NCI-H1417 treated with DMSO at 0.1 percent for 48 hours (cell line): Measurements from ENCODE around the gene ATP8B3.

Experiments used
- DNase-seq: peaks from one replicate; lab custom pipeline; 2025; lab: John Stamatoyannopoulos, UW

Gene ATP8B3

DNA sequence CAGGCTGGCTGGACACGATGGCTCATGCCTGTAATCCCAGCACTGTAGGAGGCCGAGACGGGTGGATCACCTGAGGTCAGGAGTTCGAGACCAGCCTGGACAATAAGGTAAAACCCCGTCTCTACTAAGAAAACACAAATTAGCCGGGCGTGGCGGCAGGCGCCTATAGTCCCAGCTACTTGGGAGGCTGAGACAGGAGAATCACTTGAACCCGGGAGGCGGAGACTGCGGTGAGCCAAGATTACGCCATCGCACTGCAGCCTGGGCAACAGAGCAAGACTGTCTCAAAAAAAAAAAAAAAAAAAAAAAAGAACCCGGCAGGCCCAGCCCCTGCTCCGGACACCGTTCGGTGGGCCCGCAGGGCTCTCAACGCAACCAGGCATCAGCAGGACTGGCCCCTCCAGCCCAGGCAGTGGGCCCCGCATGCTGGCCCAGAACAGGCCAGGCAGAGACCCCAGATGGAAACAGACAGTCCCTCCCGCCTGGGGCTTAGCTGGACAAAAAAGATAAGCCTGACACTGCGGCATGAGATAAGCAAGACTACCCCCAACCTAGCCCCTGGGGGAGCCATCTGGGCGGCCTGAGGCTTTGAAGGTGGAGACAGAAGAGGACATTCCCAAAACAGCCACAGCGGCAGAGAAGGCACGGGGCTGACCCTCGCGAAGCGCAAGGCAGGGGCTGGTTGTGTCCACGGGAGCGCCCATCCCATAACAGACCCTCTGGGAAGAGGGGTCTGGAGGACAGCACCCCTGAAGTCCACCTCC is 24.6 kb upstream of the ATP8B3 start:
- DNase-seq, result no peak

DNA sequence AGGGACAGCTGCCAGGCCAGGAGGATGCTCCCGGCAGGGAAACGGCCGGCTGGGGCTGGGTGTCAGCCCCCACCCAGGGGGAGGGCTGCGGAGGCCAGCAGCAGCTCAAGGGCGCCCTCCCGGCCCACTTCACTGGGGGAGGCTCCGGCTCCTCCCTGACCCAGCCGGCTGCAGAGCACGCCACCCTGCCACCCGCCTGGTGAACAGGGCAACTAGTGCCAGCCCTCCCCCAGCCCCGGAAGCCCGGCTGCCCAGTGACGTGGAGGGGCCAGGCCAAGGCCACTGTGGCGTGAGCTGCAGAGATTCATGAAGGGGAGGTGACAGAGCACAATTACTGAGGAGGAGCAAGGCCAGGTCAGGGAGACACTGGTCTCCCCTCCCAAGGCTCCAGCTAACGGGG is 21.5 kb upstream of the ATP8B3 start:
- DNase-seq, result no peak

DNA sequence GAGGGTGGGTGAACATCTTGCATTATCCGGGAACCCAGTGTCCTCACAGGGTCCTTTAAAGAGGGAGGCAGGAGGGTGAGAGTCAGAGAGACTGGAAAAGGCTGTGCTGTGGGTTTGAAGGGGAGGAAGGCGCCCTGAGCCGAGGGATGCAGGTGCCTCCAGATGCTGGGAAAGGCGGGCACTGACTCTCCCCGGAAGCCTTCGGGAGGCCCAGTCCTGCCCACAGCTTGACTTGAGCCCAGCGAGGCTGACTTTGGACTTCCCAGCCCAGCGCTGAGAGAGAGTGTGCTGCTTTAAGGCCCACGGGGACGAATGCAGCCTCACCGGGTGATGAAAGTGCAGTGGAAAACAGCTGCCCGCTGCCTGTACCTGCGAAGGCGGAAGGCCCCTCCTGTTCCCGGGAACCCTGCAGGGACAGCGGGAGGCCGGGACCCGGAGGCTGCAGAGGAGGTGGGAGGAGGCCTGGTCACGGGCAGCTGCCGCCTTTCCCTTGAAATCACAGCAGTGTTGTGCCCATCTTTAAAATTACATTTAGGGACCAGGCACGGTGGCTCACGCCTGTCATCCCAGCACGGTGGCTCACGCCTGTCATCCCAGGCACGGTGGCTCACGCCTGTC is 20.1 kb upstream of the ATP8B3 start:
- DNase-seq, result no peak

DNA sequence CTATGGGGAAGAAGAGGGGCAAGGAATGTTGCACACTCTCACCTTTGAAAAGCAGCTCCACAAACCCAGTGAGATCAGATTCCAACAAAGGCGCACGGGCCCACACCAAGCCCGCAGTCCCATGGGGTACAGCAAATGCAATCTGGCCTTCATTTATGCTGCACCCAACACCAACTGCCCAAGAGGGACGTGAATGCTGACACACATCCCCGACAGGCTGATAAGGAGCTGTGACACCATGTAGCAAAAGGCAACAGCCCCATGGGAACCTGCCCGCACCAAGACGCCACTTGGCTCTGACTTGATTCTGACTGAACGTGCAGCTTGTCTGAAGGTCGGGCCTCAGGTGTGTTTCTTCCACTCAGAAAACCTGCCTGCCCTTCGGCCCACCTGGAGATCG is 18.9 kb upstream of the ATP8B3 start:
- DNase-seq, result no peak

DNA sequence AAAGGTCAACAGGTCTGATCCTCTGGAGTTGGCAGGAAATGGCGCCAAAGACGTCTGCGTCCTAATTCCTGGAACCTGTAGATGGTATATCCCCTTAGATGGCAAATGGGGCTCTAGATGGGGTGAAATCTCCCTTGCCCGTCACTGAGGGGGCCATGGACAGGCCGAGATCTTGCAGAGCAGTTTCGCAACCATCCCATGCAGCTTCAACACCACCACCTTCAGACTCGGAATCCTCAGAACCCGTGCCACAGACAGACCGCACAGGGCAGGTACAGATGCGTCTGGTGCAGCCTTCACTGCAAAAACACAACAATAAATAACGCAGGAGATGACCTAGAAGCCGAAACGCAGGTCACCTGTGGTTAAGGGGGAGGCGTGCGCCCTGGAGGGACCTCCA is 18.5 kb upstream of the ATP8B3 start:
- no peak for DNase-seq

DNA sequence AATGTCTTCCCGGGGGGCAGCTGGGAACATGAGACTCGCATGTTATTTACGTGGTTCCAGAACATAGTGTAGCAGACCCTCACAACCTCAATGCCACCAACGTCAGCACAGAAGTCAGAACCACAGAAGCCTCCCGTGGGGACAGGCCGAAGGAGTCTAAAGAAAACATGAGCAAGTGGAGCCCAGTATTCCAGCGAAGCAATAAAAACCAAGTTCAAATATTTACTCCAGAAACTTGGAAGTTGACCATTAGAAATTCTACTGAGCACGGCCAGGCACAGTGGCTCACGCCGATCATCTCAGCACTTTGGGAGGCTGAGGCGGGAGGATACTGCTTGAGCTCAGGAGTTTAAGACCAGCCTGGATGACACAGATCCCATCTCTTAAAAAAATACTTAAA is 17.9 kb upstream of the ATP8B3 start:
- DNase-seq, result no peak

DNA sequence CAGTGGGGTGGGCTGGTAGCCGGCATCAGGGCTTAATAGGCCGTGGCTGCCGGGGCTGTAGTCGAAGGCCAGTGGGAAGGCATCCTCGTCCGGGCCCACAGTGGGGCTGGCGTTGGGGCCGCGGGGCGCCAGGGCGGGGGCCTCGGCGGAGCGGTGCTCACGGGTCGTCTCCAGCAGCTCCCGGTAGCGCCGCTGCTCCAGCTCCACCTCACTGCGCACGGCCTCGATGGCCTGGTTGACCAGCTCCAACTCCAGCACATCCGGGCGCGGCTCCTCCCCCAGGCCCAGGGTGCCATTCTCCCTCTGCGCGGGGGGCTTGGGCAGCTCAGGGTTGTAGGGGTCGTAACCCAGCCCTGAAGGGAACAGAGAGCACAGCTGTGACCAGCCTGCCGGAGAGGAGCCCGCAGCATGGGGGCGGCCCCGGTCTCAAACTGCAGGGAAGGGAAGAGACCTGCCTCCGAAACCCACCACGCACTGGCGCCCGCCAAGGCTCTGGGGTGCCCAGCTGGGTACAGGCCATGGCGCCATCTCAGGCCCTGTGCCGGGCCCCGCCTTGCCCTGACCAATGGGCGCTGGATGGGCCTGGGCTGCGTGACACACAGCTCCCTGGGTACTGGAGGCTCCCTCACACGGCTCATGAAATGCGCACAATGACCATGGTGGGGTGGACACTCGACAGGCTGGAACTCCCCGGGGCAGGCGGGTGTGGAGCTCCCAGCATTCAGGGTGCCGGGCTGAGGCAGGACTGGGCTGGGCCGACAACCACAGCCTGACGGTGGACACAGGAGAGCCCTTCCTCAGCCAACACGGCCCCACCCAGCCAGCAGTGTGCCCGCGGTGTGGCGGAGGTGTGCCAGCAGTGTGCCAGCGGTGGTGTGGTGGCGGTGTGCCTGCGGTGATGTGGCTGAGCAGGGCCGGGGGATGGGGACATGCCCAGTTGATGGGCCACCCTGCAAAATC is 16.5 kb upstream of the ATP8B3 start:
- no peak for DNase-seq

DNA sequence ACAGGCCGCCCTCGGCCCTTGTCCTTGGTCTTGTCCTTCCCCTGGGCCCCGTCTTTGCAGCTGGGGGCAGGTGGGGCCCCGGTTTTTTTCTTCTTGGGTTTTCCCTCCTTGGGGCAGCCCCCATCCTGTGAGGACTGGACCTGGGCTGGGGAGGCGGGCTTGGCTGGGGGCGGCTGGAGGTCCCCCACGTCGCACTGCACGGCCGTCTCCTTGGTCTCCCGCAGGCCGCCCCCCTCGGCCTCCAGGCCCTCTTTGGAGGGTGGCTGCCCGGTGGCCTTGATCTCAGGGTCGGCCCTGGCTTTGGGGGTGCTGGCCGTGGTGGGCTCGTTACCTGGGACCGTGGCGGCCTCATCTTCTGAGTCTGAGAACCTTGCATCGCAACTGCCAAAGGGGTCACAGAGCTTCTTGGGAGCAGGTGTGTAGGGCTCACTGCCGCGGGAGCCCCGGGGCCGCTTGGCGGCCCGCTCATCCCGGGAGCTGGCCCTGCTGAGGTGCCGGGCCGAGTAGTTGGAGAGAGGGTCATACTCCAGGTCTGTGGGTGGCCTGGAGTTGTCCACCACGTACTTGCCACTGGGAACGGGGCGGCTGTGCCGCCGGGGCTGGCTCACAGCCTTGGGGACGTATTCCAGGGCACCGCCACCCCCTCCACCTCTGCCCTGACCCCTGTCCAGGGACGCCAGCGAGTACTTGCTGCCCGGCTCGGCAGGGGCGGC is 15.6 kb upstream of the ATP8B3 start:
- no peak for DNase-seq

DNA sequence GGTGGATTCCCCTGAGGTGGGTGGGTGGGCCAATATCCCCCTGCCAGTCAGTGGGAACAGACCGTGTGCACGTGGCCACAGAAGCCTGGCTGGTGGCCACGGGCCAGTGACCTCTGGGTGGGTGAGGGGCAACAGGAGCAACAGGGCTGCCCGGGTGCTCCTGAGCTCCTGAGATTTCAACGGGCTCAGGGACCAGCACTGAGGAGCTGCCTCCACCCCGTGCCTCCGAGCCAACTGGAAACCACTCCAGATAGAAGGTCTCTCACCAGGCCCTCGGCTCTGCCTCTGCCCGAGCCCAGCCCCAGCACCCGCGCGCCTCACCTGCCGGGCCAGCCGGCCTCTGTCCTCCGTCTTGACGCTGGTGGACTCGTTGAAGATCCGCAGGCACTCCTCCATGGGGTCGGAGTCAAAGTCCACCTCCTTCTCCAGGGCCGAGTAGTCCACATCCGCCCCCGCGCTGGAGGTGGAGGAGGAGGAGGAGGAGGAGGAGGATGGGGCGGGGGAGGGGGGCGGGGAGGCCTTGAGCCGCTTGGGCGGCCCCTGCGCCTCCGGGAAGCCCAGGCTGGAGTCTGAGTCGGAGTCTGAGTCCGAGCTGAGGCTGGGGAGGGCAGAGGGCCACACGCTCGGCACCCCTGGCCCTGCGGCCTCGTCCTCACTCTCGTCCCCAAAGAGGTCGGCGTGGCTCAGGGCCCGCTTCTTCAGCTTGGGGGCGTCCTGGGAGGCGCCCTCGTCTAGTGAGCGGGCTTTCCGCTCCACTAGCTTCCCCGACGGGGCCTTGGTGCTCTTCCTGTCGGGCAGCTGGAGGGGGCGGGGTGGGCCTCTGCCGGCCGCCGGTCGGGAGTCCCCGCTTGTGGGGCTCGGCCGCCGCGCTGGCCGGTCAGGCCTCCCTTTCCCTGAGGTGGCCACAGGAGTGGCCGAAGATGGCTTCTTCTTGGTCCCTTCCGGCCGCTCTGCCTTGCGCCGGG is 14.8 kb upstream of the ATP8B3 start:
- DNase-seq, result no peak

DNA sequence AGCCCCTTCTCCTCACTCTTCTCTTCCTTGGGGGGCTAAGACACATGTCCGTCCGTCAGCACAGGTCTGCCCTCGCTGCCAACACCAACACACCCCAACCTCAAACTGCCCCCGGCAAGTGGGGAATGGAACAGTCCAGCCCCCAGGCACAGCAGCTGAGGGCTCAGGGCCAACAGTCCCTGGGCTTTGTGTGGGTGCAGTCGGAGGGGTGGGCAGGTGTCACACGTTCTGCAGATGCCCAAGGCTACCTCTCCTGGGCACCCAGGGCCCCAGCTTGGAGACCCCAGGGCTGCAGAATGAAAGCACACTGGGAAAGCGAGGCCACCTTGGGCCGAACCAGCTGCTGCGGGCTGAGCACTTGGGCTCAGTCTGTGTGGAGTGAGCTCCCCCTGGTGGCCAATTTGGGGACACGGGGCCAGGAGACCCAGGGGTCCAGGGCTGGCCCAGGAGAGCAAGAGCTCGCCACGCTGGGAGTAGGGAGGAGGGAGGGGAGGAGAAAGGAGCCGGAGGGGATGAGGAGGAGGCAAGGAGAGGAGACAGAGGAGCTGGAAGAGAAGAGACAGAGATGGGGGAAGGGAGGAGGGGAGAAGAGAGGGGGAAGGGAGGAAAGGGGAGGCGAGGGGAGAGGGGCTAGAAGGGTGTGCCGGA is 14.0 kb upstream of the ATP8B3 start:
- DNase-seq, result no peak

DNA sequence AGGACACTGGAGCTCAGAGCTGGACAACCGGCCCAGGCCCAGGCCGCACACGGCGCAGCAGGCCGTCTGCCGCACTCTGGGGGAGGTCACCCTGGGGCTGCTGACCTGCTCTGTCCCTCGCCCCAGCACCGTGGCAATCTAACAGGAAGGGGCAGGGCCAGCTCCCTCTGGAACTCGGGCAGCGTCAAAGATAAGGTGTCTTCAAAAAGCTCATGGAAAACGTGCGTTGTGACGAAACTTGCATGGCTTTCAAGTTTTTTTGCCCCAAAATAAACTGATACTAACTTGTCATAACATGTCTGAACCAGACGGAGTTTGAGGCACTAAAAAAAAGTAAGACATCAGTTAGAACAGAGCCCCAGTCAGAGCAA is 12.2 kb upstream of the ATP8B3 start:
- no peak for DNase-seq

DNA sequence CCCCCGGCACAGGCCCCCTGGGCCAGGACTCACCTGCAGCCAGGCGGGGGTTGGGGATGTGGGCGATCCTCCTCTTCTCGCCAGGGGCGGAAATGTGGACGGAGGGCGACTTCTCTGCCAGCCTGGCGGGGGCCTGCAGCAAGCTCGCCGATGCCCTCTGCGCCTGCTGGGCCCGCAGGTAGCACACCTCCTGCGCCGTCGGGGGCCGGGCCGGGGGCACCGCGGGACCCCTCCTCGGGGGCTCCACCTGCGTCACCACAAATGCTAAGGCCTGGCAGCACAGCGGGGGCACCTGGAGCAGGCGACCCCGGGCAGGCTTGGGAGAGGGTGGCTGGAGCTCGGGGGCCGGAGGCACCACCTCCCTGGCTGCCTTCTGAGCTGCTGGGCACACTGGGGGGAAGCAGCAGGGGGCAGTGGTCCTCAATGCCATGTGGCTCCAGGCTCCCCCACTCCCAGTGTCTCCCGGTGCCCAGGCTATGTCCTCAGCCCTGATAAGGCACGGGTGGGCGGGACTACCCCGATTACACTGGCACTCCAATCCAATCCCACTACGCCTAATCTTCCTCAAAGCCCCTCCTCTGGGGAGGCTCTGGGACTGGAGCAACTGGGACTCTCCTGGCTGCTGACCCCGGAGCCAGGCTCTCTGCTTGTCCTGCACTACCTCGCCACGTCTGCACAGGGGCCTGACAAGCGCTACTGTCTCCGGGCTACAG is 11.6 kb upstream of the ATP8B3 start:
- no peak for DNase-seq

DNA sequence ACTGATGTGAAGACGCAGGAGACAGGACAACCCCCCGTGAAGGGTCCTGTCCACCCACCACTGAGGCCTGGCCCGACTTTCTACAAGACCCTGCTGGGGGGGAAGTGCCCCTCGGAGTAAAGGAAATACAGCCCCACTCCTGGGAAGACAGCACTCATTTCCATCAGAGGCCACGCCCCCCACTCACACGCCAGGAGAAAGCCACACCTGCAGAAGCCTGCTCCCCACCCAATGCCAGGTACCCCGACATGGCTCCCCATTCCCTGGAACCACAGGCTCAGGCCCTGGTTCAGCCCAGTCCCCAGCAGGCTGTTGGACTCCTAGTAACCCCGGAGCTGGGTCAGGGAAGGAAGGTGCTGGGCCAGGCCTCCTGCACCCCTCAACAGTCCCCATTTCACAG is 10.9 kb upstream of the ATP8B3 start:
- no peak for DNase-seq

DNA sequence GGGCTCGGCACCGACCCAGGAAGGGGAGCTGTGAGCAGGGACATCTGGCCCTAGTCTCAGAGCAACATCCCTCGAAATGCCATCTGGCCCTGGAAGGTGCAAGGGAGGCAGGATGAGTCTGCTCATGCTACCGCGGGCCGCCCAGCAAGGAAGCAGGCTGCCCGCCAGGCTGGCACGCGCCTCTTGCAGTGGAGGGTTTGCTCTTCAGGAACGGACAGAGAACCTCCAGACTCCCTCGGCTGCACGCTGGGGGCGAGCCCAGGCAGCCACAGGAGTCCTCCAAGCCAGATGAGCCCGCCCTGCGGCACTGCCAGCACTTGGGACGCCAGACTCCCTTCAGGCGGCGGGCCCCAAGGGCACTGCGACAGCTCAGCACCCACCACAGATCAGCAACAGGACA is 10.1 kb upstream of the ATP8B3 start:
- DNase-seq, result no peak

DNA sequence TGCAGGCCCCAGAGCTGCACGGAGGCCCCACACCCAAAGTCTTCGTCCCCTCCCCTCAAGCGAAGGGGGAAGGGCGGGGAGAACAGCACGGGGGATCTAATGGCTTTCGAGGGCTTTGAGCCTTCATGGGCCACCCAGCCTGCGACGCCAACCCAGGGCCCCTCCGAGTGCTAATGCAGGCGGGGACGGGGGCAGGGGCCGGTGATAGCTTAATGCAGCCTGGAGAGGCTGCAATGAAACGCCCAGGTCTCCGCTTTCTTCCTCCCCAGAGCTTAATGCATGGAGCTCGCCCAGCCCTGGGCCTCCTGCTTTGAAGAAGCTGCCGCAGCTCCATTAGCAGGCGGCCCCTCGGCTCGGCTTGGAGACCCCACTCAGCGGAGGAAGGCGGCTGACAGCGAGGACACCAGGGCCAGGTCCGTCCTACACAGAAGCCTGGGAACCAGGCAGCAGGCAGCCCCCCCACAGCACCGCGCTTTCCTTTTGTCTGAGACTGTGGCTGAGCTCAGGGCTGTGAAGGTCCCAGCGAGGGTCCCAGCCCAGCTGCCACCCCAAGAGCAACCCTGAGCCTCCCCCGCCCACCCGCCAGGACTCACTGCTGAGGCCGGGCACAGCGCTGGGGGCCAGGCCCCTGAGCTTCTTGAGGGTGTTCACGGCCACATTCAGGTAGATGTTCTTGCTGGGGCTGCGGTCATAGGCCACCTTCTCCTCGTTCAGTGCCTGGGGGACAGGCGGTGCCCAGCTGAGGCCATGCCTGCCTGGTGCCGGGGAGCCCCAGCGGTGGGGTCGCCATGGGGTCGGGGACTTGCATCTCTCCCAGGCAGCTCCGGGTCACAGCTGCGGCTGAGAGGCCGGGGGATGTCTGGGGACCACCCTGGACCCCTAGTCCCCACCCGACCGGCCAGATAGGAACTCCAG is 7.5 kb upstream of the ATP8B3 start:
- DNase-seq, result no peak

DNA sequence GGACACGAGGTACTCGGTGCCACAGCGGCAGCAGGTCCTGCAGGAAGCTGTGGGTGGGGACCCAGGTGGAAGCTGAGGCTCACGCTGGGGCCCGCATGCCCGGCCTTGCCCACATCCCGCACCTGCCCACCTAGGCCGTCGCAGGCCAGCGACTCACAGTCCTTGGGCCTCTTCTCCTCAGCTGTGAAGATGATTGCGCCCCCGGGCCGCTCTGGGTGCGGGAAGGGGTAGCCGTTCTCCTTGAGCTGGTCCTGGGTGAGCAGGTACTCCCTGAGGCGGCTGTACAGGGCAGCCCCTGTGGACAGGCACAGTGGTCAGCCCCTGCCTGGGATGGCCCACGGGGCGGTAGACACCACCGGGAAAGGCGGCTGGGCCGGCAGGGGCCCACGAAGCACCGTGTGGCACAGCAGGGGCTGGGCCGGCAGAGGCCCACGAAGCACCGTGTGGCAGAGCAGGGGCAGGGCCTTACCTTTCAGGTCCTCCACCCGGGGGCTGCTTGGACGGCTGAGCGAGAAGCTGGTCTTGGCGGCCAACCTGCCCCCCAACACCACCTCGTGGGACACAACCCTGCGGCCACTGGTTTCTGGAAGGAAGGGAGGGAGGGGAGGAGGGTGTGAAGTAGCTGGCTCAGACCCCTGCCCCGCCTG is 6.6 kb upstream of the ATP8B3 start:
- DNase-seq, result no peak

DNA sequence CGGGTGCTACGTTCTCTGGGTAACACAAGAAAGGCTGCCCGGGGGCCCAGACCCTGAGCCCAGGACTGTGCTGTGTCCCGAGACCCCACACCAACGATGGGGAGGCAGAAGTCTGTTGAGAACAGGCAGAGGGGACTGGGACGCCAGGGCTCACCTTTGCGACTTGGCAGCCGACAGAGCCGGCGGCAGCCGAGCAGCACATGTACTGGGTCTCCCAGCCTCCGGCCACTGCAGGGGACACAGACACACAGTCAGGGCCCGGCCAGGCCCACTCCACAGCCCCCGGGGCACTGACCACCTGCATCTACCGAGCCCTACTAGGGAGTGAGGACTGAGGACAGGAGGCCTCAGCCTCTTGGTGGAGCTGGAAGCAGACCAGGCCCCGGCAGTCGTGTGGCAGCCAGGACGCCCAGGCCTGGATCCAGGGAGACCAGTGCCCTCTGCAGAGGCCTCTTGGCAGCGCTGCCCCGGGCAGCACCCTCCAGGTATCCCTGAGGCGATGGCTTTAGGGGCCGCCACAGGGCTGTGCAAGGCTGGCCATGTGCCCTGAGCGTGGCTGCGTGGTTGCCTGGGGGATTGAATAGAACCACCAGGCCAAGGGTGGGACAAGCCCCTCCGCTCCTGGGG is 5.6 kb upstream of the ATP8B3 start:
- no peak for DNase-seq
